Caco-2 (cell line): Measurements from ENCODE around the gene GRAP. TPM values are rescaled to one million over a fixed set of nuclear protein-coding genes. Genes with fewer than 3 reads are reported as not detected.

Experiments used
- BruUV-seq: library from RNA; stranded (reverse); fragments of 400-500 nt; replicated peaks from 2 replicates; lab custom pipeline; 2021; lab: Mats Ljungman, UMichigan
- CTCF ChIA-PET: fragments of 300-600 bp; sonication (Branson Sonifier 250); formaldehyde crosslinking; loops from one replicate; lab custom pipeline; 2022; ENCODE audit warnings: antibody characterized with exemption; lab: Charles Lee
- POLR2A ChIA-PET: fragments of 300-600 bp; sonication (Branson Sonifier 250); formaldehyde crosslinking; loops from one replicate; lab custom pipeline; 2022; ENCODE audit warnings: antibody characterized with exemption; lab: Charles Lee
- DNase-seq, 2 experiments: peaks; one replicate each; pipeline versions ENCODE4 v3.0.0 to v3.0.0-alpha.2; 2020 to 2022
- H3K27me3 ChIP-seq: replicated peaks from 2 replicates; pipeline ENCODE4 v1.6.0; 2011; ENCODE audit warnings: low read length; ENCODE audit not compliant: control insufficient read depth, insufficient read depth
- H3K36me3 ChIP-seq: 2 replicates; pipeline ENCODE4 v1.5.1; 2011; ENCODE audit warnings: low read length; ENCODE audit not compliant: control insufficient read depth, insufficient read depth
- H3K4me1 ChIP-seq: fragments of 250-450 bp; sonication (Bioruptor Pico); 2 replicates; pipeline ENCODE4 v1.5.1; 2020; ENCODE audit warnings: mild to moderate bottlenecking
- H3K4me3 ChIP-seq: 2 replicates; pipeline ENCODE4 v1.5.1; 2011; ENCODE audit warnings: low read depth, mild to moderate bottlenecking, control low read depth, low read length
- H3K9me3 ChIP-seq: fragments of 250-450 bp; sonication (Bioruptor Pico); 2 replicates; pipeline ENCODE4 v1.5.1; 2020; ENCODE audit warnings: mild to moderate bottlenecking, moderate library complexity
- H3K27ac Mint-ChIP-seq: one replicate; pipeline ENCODE4 v1.8.0; 2022; ENCODE audit warnings: mixed read lengths; ENCODE audit not compliant: unreplicated experiment
- H3K27me3 Mint-ChIP-seq: one replicate; pipeline ENCODE4 v1.8.0; 2022; ENCODE audit warnings: mixed read lengths; ENCODE audit not compliant: insufficient read depth, unreplicated experiment
- H3K36me3 Mint-ChIP-seq: one replicate; pipeline ENCODE4 v1.8.0; 2022; ENCODE audit warnings: mild to moderate bottlenecking, mixed read lengths; ENCODE audit not compliant: insufficient read depth, unreplicated experiment
- H3K4me1 Mint-ChIP-seq: one replicate; pipeline ENCODE4 v1.8.0; 2022; ENCODE audit warnings: low read depth, mixed read lengths; ENCODE audit not compliant: unreplicated experiment
- H3K4me3 Mint-ChIP-seq: one replicate; pipeline ENCODE4 v1.8.0; 2022; ENCODE audit warnings: mild to moderate bottlenecking, moderate library complexity, mixed read lengths; ENCODE audit not compliant: unreplicated experiment
- H3K9me3 Mint-ChIP-seq: one replicate; pipeline ENCODE4 v1.8.0; 2022; ENCODE audit warnings: mixed read lengths; ENCODE audit not compliant: unreplicated experiment
- intact Hi-C: fragments of 100-400 bp; cut with micrococcal nuclease; formaldehyde crosslinking; loops from one replicate; pipeline ENCODE4 v1.10.0; 2022; ENCODE audit not compliant: unreplicated experiment
- total RNA-seq: library from RNA; stranded (reverse); gene quantifications from 2 replicates; pipeline ENCODE4 v1.2.3, GENCODE V29; 2022
- TF ChIP-seq, protein P1 (sequence below), 2 experiments: fragments of 200-600 bp in 1 of 2; IDR thresholded peaks; 1 replicate in 1 of 2; 2 replicates in 1 of 2; pipeline versions ENCODE4 v1.5.1 to v1.8.0; 2011 to 2022; ENCODE audit warnings: antibody characterized with exemption in 1 of 2, control low read depth in 1 of 2, inconsistent platforms in 1 of 2, low read depth in 1 of 2, low read length in 1 of 2, mild to moderate bottlenecking in 1 of 2, moderate library complexity in 1 of 2; ENCODE audit not compliant: insufficient read depth in 1 of 2, severe bottlenecking in 1 of 2, unreplicated experiment in 1 of 2

The GRAP gene
- total RNA-seq, 1 experiment from 2014 or later: 0.50 TPM

DNA sequence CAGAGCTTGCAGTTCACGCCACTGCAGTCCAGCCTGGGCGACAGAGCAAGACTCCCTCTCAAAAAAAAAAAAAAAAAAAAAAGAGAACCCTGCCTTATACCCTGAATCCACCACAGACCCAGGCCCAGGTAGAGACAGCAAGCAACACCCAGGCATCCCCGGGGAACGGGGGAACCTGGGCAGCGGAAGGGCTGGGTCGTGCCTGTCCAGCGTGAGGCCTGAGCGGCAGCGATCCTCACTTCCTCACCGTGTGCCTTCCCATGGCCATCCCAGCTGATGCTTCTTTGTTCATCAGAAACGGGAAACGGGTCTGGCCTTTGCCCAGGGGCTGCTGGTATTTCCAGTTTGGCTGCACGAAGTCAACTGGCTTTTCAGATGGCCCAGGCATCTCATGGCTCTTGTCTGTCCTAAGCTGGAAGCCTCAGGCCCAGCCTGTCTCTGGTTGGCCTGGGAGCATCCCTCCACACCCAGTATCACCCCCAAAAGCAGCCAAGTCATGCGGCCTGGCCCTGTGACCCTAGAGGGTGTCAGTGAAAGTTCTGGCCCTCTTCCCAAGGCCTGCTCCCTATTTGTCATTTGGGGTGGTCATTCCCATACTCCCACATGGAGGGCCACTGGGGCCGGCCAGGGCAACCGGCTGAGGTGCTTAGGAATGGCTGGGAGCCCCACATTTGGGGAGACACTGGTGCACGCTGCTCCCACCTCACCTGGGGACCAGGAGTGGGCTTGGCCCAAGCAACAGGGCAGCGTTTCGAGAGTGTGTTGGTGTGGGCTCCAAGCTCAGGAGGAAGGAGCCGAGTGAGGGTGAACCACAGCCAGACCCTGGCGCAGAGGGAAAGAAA is 62.3 kb downstream of the GRAP start:
- Histone ChIP-seq H3K4me3 (no peak overlapping the region), H3K36me3 (peaks cover 2% of the 10 kb centered on the region; the same call in 1 of the 2 replicates), H3K4me1 (peaks cover 40% of the 10 kb centered on the region), H3K9me3 (no peaks in the 10 kb centered on the region), H3K27me3 (no peaks in the 10 kb centered on the region)
- Mint-ChIP-seq H3K36me3 (peaks cover 40% of the 10 kb centered on the region), H3K27ac (no peak overlapping the region), H3K9me3 (no peaks in the 10 kb centered on the region), H3K4me1 (peaks cover 9% of the 10 kb centered on the region), H3K4me3 (no peak overlapping the region), H3K27me3 (no peaks in the 10 kb centered on the region)
- intact Hi-C loops: no loop called here
- CTCF ChIA-PET: no interaction called here
- BruUV-seq: no TSS peak
- DNase-seq: peak in 1 of 2 experiments; percentile 37
- POLR2A ChIA-PET: interaction anchor here (0.6 kb wide), 1 partner anchor 619 kb away, joined by 3 read pairs; no protein-coding TSS in a partner anchor
- TF ChIP-seq, protein P1, sequence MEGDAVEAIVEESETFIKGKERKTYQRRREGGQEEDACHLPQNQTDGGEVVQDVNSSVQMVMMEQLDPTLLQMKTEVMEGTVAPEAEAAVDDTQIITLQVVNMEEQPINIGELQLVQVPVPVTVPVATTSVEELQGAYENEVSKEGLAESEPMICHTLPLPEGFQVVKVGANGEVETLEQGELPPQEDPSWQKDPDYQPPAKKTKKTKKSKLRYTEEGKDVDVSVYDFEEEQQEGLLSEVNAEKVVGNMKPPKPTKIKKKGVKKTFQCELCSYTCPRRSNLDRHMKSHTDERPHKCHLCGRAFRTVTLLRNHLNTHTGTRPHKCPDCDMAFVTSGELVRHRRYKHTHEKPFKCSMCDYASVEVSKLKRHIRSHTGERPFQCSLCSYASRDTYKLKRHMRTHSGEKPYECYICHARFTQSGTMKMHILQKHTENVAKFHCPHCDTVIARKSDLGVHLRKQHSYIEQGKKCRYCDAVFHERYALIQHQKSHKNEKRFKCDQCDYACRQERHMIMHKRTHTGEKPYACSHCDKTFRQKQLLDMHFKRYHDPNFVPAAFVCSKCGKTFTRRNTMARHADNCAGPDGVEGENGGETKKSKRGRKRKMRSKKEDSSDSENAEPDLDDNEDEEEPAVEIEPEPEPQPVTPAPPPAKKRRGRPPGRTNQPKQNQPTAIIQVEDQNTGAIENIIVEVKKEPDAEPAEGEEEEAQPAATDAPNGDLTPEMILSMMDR (IDR thresholded peaks at IDR 0.05; ENCODE audit: insufficient read depth in 1 of 2, low read depth in 1 of 2, low read length in 1 of 2, severe bottlenecking in 1 of 2, unreplicated experiment in 1 of 2): no peak

DNA sequence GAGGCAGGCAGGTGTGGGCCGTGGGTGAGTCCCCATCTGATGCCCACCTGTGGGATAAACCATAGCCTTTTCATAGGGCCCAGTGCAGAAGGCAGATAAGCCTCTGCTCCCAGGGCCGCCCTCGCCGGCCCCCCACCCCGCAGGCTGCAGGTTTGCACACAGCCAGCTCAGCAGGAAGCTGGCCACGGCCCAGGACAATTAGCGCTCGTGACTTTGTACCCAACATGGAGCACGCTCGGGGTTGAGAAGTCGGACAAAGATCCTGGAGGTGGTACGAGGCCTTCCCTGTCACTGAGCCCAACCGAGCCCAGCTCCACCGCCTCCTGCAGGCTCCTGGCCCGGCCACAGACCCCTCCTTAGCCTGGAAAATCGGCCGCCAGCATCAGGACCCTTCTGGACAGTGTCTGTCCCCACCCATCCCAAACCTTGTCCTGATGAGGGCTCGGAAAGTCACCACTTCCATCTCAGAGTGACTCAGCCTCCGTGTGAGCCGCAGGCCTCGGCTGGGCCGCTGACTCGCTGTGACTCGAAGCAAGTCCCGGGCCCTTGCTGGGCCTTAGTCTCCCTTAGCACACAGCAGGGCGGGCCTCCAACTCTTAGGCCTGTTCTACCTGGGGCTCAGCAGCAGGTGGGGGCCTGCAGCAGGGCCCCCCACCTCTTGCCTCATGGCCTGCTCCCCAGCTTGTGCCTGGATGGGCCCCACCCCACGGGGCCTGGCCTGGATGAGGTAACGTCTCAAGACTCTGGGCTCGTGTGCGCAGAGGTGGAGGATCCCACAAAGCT is 64.9 kb downstream of the GRAP start:
- Mint-ChIP-seq H3K27me3 (no peaks in the 10 kb centered on the region), H3K4me1 (no peaks in the 10 kb centered on the region), H3K36me3 (peaks cover 37% of the 10 kb centered on the region), H3K4me3 (no peak overlapping the region), H3K9me3 (no peaks in the 10 kb centered on the region), H3K27ac (peak overlapping the region; percentile 46)
- BruUV-seq: no TSS peak
- Histone ChIP-seq H3K9me3 (no peaks in the 10 kb centered on the region), H3K27me3 (no peaks in the 10 kb centered on the region), H3K4me3 (no peak overlapping the region), H3K36me3 (peaks cover 1% of the 10 kb centered on the region; the same call in 1 of the 2 replicates), H3K4me1 (peaks cover 20% of the 10 kb centered on the region)
- ChIA-PET CTCF (interaction anchor here (0.5 kb wide), 1 partner anchor 67 kb away, joined by 3 read pairs; no protein-coding TSS in a partner anchor), POLR2A (no interaction called here)
- TF ChIP-seq, protein P1 (IDR thresholded peaks at IDR 0.05; ENCODE audit: insufficient read depth in 1 of 2, low read depth in 1 of 2, low read length in 1 of 2, severe bottlenecking in 1 of 2, unreplicated experiment in 1 of 2): no peak
- no peak for DNase-seq
- intact Hi-C loops: no loop called here

DNA sequence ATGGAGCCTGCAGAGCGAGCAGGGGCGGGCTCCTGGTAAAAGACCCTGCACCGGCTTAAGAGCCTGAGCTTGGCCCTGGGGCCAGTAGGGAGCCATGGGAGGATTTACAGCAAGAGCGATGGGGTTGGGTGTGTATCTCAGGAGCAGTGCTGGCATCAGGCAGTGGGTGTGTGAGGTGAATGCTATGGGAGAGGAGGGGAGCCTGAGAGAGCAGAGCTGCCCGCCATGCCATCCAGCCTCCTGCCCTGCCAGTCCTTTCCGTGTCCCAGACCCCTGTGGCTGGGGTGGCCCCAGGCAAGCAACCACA is 65.5 kb downstream of the GRAP start:
- no TSS peak for BruUV-seq
- H3K4me3 ChIP-seq: no peak overlapping the region
- Mint-ChIP-seq H3K36me3 (peaks cover 38% of the 10 kb centered on the region), H3K4me3 (no peak overlapping the region), H3K27me3 (no peaks in the 10 kb centered on the region), H3K4me1 (no peaks in the 10 kb centered on the region), H3K27ac (peak overlapping the region; percentile 45), H3K9me3 (no peaks in the 10 kb centered on the region)
- TF ChIP-seq, protein P1 (IDR thresholded peaks at IDR 0.05; ENCODE audit: insufficient read depth in 1 of 2, low read depth in 1 of 2, low read length in 1 of 2, severe bottlenecking in 1 of 2, unreplicated experiment in 1 of 2): no peak
- no peak for DNase-seq
- intact Hi-C loops: no loop called here
- CTCF ChIA-PET: interaction anchor here (1.4 kb wide), 1 partner anchor 20 kb away, joined by 4 read pairs; no protein-coding TSS in a partner anchor
- H3K27me3 ChIP-seq: no peaks in the 10 kb centered on the region
- peaks cover 20% of the 10 kb centered on the region for H3K4me1 ChIP-seq
- POLR2A ChIA-PET: no interaction called here
- peaks cover 1% of the 10 kb centered on the region; the same call in 1 of the 2 replicates for H3K36me3 ChIP-seq
- H3K9me3 ChIP-seq: no peaks in the 10 kb centered on the region
